22Rv1 (cell line): ENCODE measurements around the gene IZUMO1.

Experiments used
- CTCF ChIP-seq: fragments of 450-650 bp; IDR thresholded peaks from 2 replicates; pipeline ENCODE4 v1.5.1; 2017; ENCODE audit warnings: mild to moderate bottlenecking
- ZFX ChIP-seq: fragments of 450-650 bp; IDR thresholded peaks from 2 replicates; pipeline ENCODE4 v1.6.1; 2017; ENCODE audit warnings: antibody characterized with exemption, borderline replicate concordance

GRCh38 chr19:48708471-48708870, 38.2 kb downstream of the IZUMO1 start:
- no peak for TF ChIP-seq CTCF
- TF ChIP-seq ZFX = no peak
